GM19463 (cell line): ENCODE data around the gene TMEM135.
"Not testable (repeated sequence)": the region's sequence is repeated elsewhere in the genome, so short reads cannot be mapped to it uniquely, and the experiment has no call there.

ENCODE experiments used
- ATAC-seq: cut with Tn5 transposase; IDR thresholded peaks from one replicate; pipeline ENCODE4 v1.9.1; 2021; ENCODE audit warnings: mild to moderate bottlenecking, moderate library complexity; ENCODE audit not compliant: unreplicated experiment

TMEM135 gene

GRCh38 chr11:87254562-87254961, 216.8 kb downstream of the TMEM135 start:
- ATAC-seq = no peak

GRCh38 chr11:87255589-87255988, 217.9 kb downstream of the TMEM135 start:
- no peak for ATAC-seq

GRCh38 chr11:87256694-87257340, 219.1 kb downstream of the TMEM135 start:
- no peak for ATAC-seq

GRCh38 chr11:87258171-87258833, 220.6 kb downstream of the TMEM135 start:
- no peak for ATAC-seq

GRCh38 chr11:87259736-87260135, 222.0 kb downstream of the TMEM135 start:
- ATAC-seq = no peak

GRCh38 chr11:87260811-87261210, 223.1 kb downstream of the TMEM135 start:
- ATAC-seq = no peak

- ATAC-seq = no peak
These were observed 225.6 kb downstream of the TMEM135 start for GRCh38 chr11:87263264-87263838.

- no peak for ATAC-seq
These were observed 226.2 kb downstream of the TMEM135 start for GRCh38 chr11:87263979-87264378.

GRCh38 chr11:87265132-87265531, 227.4 kb downstream of the TMEM135 start:
- no peak for ATAC-seq

GRCh38 chr11:87265979-87266378, 228.2 kb downstream of the TMEM135 start:
- no peak for ATAC-seq

GRCh38 chr11:87266751-87267150, 229.0 kb downstream of the TMEM135 start:
- ATAC-seq = no peak

- ATAC-seq = not testable (repeated sequence)
These were observed 234.2 kb downstream of the TMEM135 start for GRCh38 chr11:87271951-87272350.

GRCh38 chr11:87275176-87275575, 237.4 kb downstream of the TMEM135 start:
- no peak for ATAC-seq

- no peak for ATAC-seq
These were observed 242.4 kb downstream of the TMEM135 start for GRCh38 chr11:87280143-87280542.

- ATAC-seq = no peak
These were observed 243.8 kb downstream of the TMEM135 start for GRCh38 chr11:87281496-87281895.

- no peak for ATAC-seq
These were observed 246.6 kb downstream of the TMEM135 start for GRCh38 chr11:87284306-87284705.

GRCh38 chr11:87285674-87286073, 247.9 kb downstream of the TMEM135 start:
- not testable (repeated sequence) for ATAC-seq

- no peak for ATAC-seq
These were observed 248.6 kb downstream of the TMEM135 start for GRCh38 chr11:87286338-87286737.

GRCh38 chr11:87290304-87290922, 252.7 kb downstream of the TMEM135 start:
- ATAC-seq = no peak

- ATAC-seq = no peak
These were observed 254.9 kb downstream of the TMEM135 start for GRCh38 chr11:87292598-87292997.

- peak; percentile 78 for ATAC-seq
These were observed 257.5 kb downstream of the TMEM135 start for GRCh38 chr11:87295237-87295636.

GRCh38 chr11:87296627-87297026, 258.9 kb downstream of the TMEM135 start:
- no peak for ATAC-seq
